AG09309 (cell line): Measurements from ENCODE around the gene SNN.

Experiments used
- DNase-seq: peaks from one replicate; pipeline ENCODE4 v3.0.0-alpha.2; 2010; ENCODE audit warnings: low read depth
- H3K4me3 ChIP-seq: 2 replicates; pipeline ENCODE4 v1.5.1; 2011; ENCODE audit warnings: mild to moderate bottlenecking, low read depth, low read length, moderate library complexity; ENCODE audit not compliant: control insufficient read depth
- CTCF ChIP-seq: IDR thresholded peaks from 2 replicates; pipeline ENCODE4 v1.5.1; 2011; ENCODE audit warnings: mild to moderate bottlenecking, low read depth, low read length, inconsistent platforms; ENCODE audit not compliant: insufficient read depth, control insufficient read depth; ENCODE audit errors: missing control alignments

SNN gene

GRCh38 chr16:11691771-11692170 is 23.5 kb downstream of the SNN start:
- no peak overlapping the region for H3K4me3 ChIP-seq
- no peak for DNase-seq
- no peak for TF ChIP-seq CTCF

- no peak overlapping the region for H3K4me3 ChIP-seq
- TF ChIP-seq CTCF, result no peak
- no peak for DNase-seq
Observed at GRCh38 chr16:11692171-11692570, 23.9 kb downstream of the SNN start.

- no peak for TF ChIP-seq CTCF
- DNase-seq, result no peak
- no peak overlapping the region for H3K4me3 ChIP-seq
Observed at GRCh38 chr16:11692651-11693050, 24.4 kb downstream of the SNN start.

GRCh38 chr16:11696266-11697012 is 28.2 kb downstream of the SNN start:
- no peak for DNase-seq
- TF ChIP-seq CTCF, result no peak
- H3K4me3 ChIP-seq, result no peak overlapping the region

- no peak for TF ChIP-seq CTCF
- no peak for DNase-seq
- H3K4me3 ChIP-seq, result no peak overlapping the region
Observed at GRCh38 chr16:11697319-11697718, 29.1 kb downstream of the SNN start.

GRCh38 chr16:11698271-11698689 is 30.0 kb downstream of the SNN start:
- DNase-seq, result no peak
- H3K4me3 ChIP-seq, result no peak overlapping the region
- TF ChIP-seq CTCF, result peak; percentile 17
